Measurements from ENCODE around the gene CHCHD2.

- TF ChIP-seq CTCF (IDR thresholded peaks at IDR 0.05) (no peak), ZFX (IDR thresholded peaks at IDR 0.05; ENCODE audit: borderline replicate concordance) (no peak)
Measured at GRCh38 chr7:56053379-56053778, 52.9 kb downstream of the CHCHD2 start.

Measured in 22Rv1 (cell line).